ENCODE measurements around the gene KLHDC7A.

KLHDC7A gene

DNA sequence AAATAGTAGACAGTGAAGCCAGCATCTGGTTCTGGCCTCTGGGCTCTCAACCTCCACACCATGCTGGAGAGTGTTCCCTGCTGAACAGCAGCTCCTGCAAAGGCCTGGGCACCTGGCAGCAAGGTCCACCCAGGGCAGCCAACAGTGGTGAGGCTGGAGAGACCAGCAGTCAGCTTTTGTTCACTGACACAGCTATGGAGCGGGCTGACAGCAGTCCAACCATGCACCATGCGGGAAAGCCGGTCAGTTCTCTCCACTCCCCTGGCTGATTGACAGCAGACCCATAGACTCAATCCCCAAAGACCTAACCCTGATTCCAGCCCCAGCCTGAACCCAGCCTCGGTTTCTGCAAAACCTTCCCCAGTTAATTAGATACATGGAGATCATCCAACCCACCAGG lies 49.0 kb downstream of the KLHDC7A start:
- H3K4me3 ChIP-seq (ENCODE audit: low read length, poor library complexity, severe bottlenecking), result no peak overlapping the region
- TF ChIP-seq, protein P1, sequence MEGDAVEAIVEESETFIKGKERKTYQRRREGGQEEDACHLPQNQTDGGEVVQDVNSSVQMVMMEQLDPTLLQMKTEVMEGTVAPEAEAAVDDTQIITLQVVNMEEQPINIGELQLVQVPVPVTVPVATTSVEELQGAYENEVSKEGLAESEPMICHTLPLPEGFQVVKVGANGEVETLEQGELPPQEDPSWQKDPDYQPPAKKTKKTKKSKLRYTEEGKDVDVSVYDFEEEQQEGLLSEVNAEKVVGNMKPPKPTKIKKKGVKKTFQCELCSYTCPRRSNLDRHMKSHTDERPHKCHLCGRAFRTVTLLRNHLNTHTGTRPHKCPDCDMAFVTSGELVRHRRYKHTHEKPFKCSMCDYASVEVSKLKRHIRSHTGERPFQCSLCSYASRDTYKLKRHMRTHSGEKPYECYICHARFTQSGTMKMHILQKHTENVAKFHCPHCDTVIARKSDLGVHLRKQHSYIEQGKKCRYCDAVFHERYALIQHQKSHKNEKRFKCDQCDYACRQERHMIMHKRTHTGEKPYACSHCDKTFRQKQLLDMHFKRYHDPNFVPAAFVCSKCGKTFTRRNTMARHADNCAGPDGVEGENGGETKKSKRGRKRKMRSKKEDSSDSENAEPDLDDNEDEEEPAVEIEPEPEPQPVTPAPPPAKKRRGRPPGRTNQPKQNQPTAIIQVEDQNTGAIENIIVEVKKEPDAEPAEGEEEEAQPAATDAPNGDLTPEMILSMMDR (conservative IDR thresholded peaks at IDR 0.05; ENCODE audit: low read length), result no peak
- no peak for TF ChIP-seq EZH2phosphoT487 (IDR thresholded peaks at IDR 0.05; ENCODE audit: borderline replicate concordance)
- H3K4me1 ChIP-seq (ENCODE audit: insufficient read depth, low read length, poor library complexity, severe bottlenecking), result no peaks in the 10 kb centered on the region
- H3F3A ChIP-seq (ENCODE audit: low read depth), result no peaks in the 10 kb centered on the region
- H2AFZ ChIP-seq (ENCODE audit: low read length), result no peak overlapping the region
- H3K36me3 ChIP-seq (ENCODE audit: insufficient read depth, low read length), result no peaks in the 10 kb centered on the region
- no peaks in the 10 kb centered on the region for H4K20me1 ChIP-seq (ENCODE audit: insufficient read depth, low read length, poor library complexity, severe bottlenecking)
- no peaks in the 10 kb centered on the region for H3K27me3 ChIP-seq (ENCODE audit: insufficient read depth, low read length, poor library complexity, severe bottlenecking)
- no peaks in the 10 kb centered on the region for H3K79me2 ChIP-seq (ENCODE audit: insufficient read depth, low read length)
- H3K4me2 ChIP-seq (ENCODE audit: low read depth, low read length, poor library complexity, severe bottlenecking), result no peak overlapping the region
- H3K9me3 ChIP-seq (ENCODE audit: insufficient read depth, low read depth, low read length), result no peaks in the 10 kb centered on the region
- H3K9me2 ChIP-seq (replicated peaks; ENCODE audit: low read depth, low read length), result no peaks in the 10 kb centered on the region
- no peak overlapping the region for H3K9ac ChIP-seq (ENCODE audit: low read depth, low read length, poor library complexity, severe bottlenecking)

DNA sequence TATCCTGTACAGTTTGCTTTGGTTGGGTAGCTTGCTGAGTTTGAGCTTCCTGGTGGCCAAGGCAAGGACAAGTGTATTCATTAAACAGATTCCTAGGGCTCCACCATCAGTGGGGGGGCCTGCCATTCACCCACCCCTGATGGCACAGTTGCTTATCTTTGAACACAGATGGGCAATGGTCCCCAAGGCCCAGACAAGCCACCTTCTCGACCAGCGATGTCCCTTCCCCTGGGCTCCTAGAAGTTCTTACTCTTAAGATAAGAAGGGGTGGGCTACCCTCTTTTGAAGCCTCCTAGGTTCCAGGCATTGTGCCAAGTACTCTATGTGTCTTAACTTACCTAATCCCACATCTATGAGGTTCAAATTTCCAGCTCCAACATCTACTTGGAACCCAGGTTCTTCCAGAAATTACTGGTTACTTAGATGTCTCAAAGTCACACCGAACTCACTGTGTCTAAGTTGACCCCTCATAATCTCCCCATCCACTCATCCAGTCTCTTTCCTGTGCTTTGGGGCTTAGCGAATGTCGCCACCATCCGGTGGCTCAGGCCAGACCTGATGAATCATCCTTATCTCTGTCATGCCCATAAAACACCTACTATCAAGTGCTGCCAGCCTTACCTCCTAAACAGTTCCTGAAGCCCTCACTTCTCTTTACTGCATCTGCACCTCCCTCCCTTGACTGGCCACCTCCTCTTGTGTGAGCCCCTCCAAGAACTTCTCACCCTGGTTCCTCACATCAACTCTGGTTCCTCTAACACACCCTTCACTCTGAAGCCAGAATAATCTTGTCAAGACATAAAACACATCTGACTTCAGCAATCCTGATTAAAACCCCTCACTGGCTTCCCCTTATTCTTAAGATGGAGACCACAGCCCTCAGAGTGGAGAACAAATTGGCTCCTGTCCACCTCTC lies 50.1 kb downstream of the KLHDC7A start:
- no peak for TF ChIP-seq EZH2phosphoT487 (IDR thresholded peaks at IDR 0.05; ENCODE audit: borderline replicate concordance)
- TF ChIP-seq, protein P1 (conservative IDR thresholded peaks at IDR 0.05; ENCODE audit: low read length), result peak; percentile 27; the same call in 1 of the 2 replicates
- no peaks in the 10 kb centered on the region for H3K9me2 ChIP-seq (replicated peaks; ENCODE audit: low read depth, low read length)

DNA sequence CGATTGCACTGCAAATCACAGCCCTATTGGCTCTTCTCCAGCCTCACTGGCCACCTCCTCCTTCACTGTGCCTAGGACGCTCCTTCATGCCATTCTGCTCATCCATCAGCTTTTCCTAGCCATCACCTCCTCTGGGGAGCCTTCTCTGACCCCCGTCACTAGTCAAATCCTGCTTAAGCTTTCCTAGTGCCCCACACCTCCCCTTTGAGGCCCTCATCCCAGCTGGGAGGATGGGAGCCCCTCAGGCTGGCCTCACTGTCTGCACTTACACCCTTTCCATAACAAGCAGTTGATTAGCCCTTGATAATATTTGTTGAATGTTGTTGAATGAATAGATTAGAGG lies 50.7 kb downstream of the KLHDC7A start:
- Histone ChIP-seq H3K9ac (ENCODE audit: low read depth, low read length, poor library complexity, severe bottlenecking) (no peak overlapping the region), H3F3A (ENCODE audit: low read depth) (no peaks in the 10 kb centered on the region), H3K36me3 (ENCODE audit: insufficient read depth, low read length) (no peaks in the 10 kb centered on the region), H3K4me2 (ENCODE audit: low read depth, low read length, poor library complexity, severe bottlenecking) (no peak overlapping the region), H2AFZ (ENCODE audit: low read length) (no peak overlapping the region), H3K27me3 (ENCODE audit: insufficient read depth, low read length, poor library complexity, severe bottlenecking) (no peaks in the 10 kb centered on the region), H3K4me3 (ENCODE audit: low read length, poor library complexity, severe bottlenecking) (no peak overlapping the region), H3K9me3 (ENCODE audit: insufficient read depth, low read depth, low read length) (no peaks in the 10 kb centered on the region), H3K4me1 (ENCODE audit: insufficient read depth, low read length, poor library complexity, severe bottlenecking) (no peaks in the 10 kb centered on the region), H3K9me2 (replicated peaks; ENCODE audit: low read depth, low read length) (no peaks in the 10 kb centered on the region), H3K79me2 (ENCODE audit: insufficient read depth, low read length) (no peaks in the 10 kb centered on the region), H4K20me1 (ENCODE audit: insufficient read depth, low read length, poor library complexity, severe bottlenecking) (no peaks in the 10 kb centered on the region)
- no peak for TF ChIP-seq EZH2phosphoT487 (IDR thresholded peaks at IDR 0.05; ENCODE audit: borderline replicate concordance)
- TF ChIP-seq, protein P1 (conservative IDR thresholded peaks at IDR 0.05; ENCODE audit: low read length), result no peak

More for the DNA sequence above, 50.1 kb downstream of the KLHDC7A start:
- Histone ChIP-seq H3K4me1 (ENCODE audit: insufficient read depth, low read length, poor library complexity, severe bottlenecking) (no peaks in the 10 kb centered on the region), H3K4me3 (ENCODE audit: low read length, poor library complexity, severe bottlenecking) (no peak overlapping the region), H3K36me3 (ENCODE audit: insufficient read depth, low read length) (no peaks in the 10 kb centered on the region), H3F3A (ENCODE audit: low read depth) (no peaks in the 10 kb centered on the region), H3K9me3 (ENCODE audit: insufficient read depth, low read depth, low read length) (no peaks in the 10 kb centered on the region), H2AFZ (ENCODE audit: low read length) (no peak overlapping the region), H3K9ac (ENCODE audit: low read depth, low read length, poor library complexity, severe bottlenecking) (no peak overlapping the region), H4K20me1 (ENCODE audit: insufficient read depth, low read length, poor library complexity, severe bottlenecking) (no peaks in the 10 kb centered on the region), H3K27me3 (ENCODE audit: insufficient read depth, low read length, poor library complexity, severe bottlenecking) (no peaks in the 10 kb centered on the region), H3K4me2 (ENCODE audit: low read depth, low read length, poor library complexity, severe bottlenecking) (no peak overlapping the region), H3K79me2 (ENCODE audit: insufficient read depth, low read length) (no peaks in the 10 kb centered on the region)

All from Loucy (cell line).